Epidermal melanocyte (primary cell): ENCODE results near the gene DOCK4.
"Not testable (repeated sequence)": the region's sequence is repeated elsewhere in the genome, so short reads cannot be mapped to it uniquely, and the experiment has no call there.

ENCODE experiments used
- DNase-seq: peaks from one replicate; pipeline ENCODE4 v3.0.0; 2011; ENCODE audit warnings: low spot score; ENCODE audit not compliant: insufficient read length

DOCK4 gene

GRCh38 chr7:111908673-111909072, 297.5 kb downstream of the DOCK4 start:
- DNase-seq, result not testable (repeated sequence)

- no peak for DNase-seq
Measured at GRCh38 chr7:111903797-111904196, 302.4 kb downstream of the DOCK4 start.

- no peak for DNase-seq
Measured at GRCh38 chr7:111903016-111903415, 303.2 kb downstream of the DOCK4 start.

GRCh38 chr7:111900283-111900682, 305.9 kb downstream of the DOCK4 start:
- no peak for DNase-seq

- no peak for DNase-seq
Measured at GRCh38 chr7:111895049-111895448, 311.1 kb downstream of the DOCK4 start.

- DNase-seq, result no peak
Measured at GRCh38 chr7:111894518-111894917, 311.7 kb downstream of the DOCK4 start.

GRCh38 chr7:111893190-111893589, 313.0 kb downstream of the DOCK4 start:
- no peak for DNase-seq

- no peak for DNase-seq
Measured at GRCh38 chr7:111892588-111892987, 313.6 kb downstream of the DOCK4 start.

GRCh38 chr7:111887734-111888133, 318.5 kb downstream of the DOCK4 start:
- DNase-seq, result no peak

GRCh38 chr7:111886233-111886632, 320.0 kb downstream of the DOCK4 start:
- no peak for DNase-seq

GRCh38 chr7:111883241-111883640, 323.0 kb downstream of the DOCK4 start:
- no peak for DNase-seq

- no peak for DNase-seq
Measured at GRCh38 chr7:111878785-111879184, 327.4 kb downstream of the DOCK4 start.

- no peak for DNase-seq
Measured at GRCh38 chr7:111877931-111878330, 328.3 kb downstream of the DOCK4 start.

- DNase-seq, result no peak
Measured at GRCh38 chr7:111873963-111874690, 332.1 kb downstream of the DOCK4 start.

GRCh38 chr7:111873326-111873646, 332.9 kb downstream of the DOCK4 start:
- no peak for DNase-seq

GRCh38 chr7:111872450-111873325, 333.5 kb downstream of the DOCK4 start:
- DNase-seq, result no peak

- DNase-seq, result no peak
Measured at GRCh38 chr7:111871283-111871682, 334.9 kb downstream of the DOCK4 start.

- no peak for DNase-seq
Measured at GRCh38 chr7:111869280-111869679, 336.9 kb downstream of the DOCK4 start.

GRCh38 chr7:111867348-111867931, 338.8 kb downstream of the DOCK4 start:
- no peak for DNase-seq

GRCh38 chr7:111866787-111867186, 339.4 kb downstream of the DOCK4 start:
- DNase-seq, result no peak

GRCh38 chr7:111865430-111865829, 340.8 kb downstream of the DOCK4 start:
- no peak for DNase-seq

GRCh38 chr7:111864291-111864976, 341.8 kb downstream of the DOCK4 start:
- DNase-seq, result no peak
